Ascending aorta (tissue), 2 donors: ENCODE measurements around the gene CCM2. TPM values are rescaled to one million over a fixed set of nuclear protein-coding genes. Genes with fewer than 3 reads are reported as not detected.

Experiments used
- DNase-seq, 2 donors: peaks; one replicate each; pipeline ENCODE4 v3.0.0-alpha.2; 2019; ENCODE audit warnings: low spot score in 2 of 2
- H3K27ac ChIP-seq, 2 donors: fragments of 200-600 bp; sonication (generic); one replicate each; pipeline ENCODE4 v1.5.1; 2016 to 2017; ENCODE audit warnings: mild to moderate bottlenecking in 1 of 2
- H3K27me3 ChIP-seq: fragments of 200-600 bp; sonication (generic); one replicate; pipeline ENCODE4 v1.5.1; 2017
- H3K36me3 ChIP-seq, 2 donors: fragments of 200-600 bp; sonication (generic); one replicate each; pipeline ENCODE4 v1.5.1; 2016
- H3K4me1 ChIP-seq, 2 donors: fragments of 200-600 bp; sonication (generic); one replicate each; pipeline ENCODE4 v1.5.1; 2016 to 2017; ENCODE audit warnings: mild to moderate bottlenecking in 1 of 2
- H3K4me3 ChIP-seq, 2 donors: fragments of 200-600 bp; sonication (generic); one replicate each; pipeline ENCODE4 v1.5.1; 2016 to 2017; ENCODE audit warnings: mild to moderate bottlenecking in 1 of 2
- H3K9me3 ChIP-seq, 2 donors: fragments of 200-600 bp; sonication (generic); one replicate each; pipeline ENCODE4 v1.5.1; 2016
- intact Hi-C: fragments of 100-400 bp; cut with DNase I; formaldehyde crosslinking; loops from one replicate; pipeline ENCODE4 v1.15.1; 2023
- total RNA-seq: library from RNA; depleted of rRNA; stranded (reverse); fragments of >200 nt; gene quantifications from one replicate; pipeline ENCODE4 v1.1.0, GENCODE V29; 2016
- TF ChIP-seq, protein P1 (sequence below), 3 experiments: fragments of 200-600 bp in 2 of 3; fragments of 450-650 bp in 1 of 3; sonication (generic) in 2 of 3; IDR thresholded peaks; one replicate each; pipeline ENCODE4 v1.5.1; 2016 to 2019; ENCODE audit warnings: antibody characterized with exemption in 3 of 3, mild to moderate bottlenecking in 1 of 3, moderate library complexity in 1 of 3

The CCM2 gene
- total RNA-seq = 61.5 TPM

- Histone ChIP-seq H3K36me3 (no peaks in the 10 kb centered on the region), H3K27me3 (no peaks in the 10 kb centered on the region), H3K27ac (peak within 1 kb of the TSS; percentile 93 to 96), H3K4me3 (peak within 1 kb of the TSS; percentile 87 to 96), H3K9me3 (no peaks in the 10 kb centered on the region), H3K4me1 (peaks cover 0 to 18% of the 10 kb centered on the region in 2 donors)
- TF ChIP-seq, protein P1, sequence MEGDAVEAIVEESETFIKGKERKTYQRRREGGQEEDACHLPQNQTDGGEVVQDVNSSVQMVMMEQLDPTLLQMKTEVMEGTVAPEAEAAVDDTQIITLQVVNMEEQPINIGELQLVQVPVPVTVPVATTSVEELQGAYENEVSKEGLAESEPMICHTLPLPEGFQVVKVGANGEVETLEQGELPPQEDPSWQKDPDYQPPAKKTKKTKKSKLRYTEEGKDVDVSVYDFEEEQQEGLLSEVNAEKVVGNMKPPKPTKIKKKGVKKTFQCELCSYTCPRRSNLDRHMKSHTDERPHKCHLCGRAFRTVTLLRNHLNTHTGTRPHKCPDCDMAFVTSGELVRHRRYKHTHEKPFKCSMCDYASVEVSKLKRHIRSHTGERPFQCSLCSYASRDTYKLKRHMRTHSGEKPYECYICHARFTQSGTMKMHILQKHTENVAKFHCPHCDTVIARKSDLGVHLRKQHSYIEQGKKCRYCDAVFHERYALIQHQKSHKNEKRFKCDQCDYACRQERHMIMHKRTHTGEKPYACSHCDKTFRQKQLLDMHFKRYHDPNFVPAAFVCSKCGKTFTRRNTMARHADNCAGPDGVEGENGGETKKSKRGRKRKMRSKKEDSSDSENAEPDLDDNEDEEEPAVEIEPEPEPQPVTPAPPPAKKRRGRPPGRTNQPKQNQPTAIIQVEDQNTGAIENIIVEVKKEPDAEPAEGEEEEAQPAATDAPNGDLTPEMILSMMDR (IDR thresholded peaks at IDR 0.05) = no peak
- intact Hi-C loops = loop anchor here (1.0 to 2.0 kb wide), 6 partner anchors 88 to 394 kb away; partner anchors contain the start of genes H2AZ2, NACAD, OGDH and PURB
- peak in 1 of 2 donors; percentile 78 for DNase-seq
These were observed at the start of gene CCM2 for GRCh38 chr7:45000093-45001032. TSS of gene CCM2 (plus strand) at chr7:45000201. CDS start at chr7:45000334, 133 bp downstream.

- Histone ChIP-seq H3K27me3 (no peaks in the 10 kb centered on the region), H3K36me3 (no peaks in the 10 kb centered on the region), H3K27ac (no peak overlapping the region), H3K4me3 (no peak overlapping the region), H3K9me3 (no peaks in the 10 kb centered on the region), H3K4me1 (no peaks in the 10 kb centered on the region)
- intact Hi-C loops = no loop called here
- no peak for DNase-seq
- TF ChIP-seq, protein P1 (IDR thresholded peaks at IDR 0.05) = no peak
These were observed 46.8 kb upstream of the CCM2 start for GRCh38 chr7:44953156-44953555.

- Histone ChIP-seq H3K27ac (no peak overlapping the region), H3K27me3 (no peaks in the 10 kb centered on the region), H3K36me3 (no peaks in the 10 kb centered on the region), H3K4me3 (no peak overlapping the region), H3K4me1 (no peaks in the 10 kb centered on the region), H3K9me3 (no peaks in the 10 kb centered on the region)
- no peak for DNase-seq
- intact Hi-C loops = no loop called here
- TF ChIP-seq, protein P1 (IDR thresholded peaks at IDR 0.05) = no peak
These were observed 44.3 kb upstream of the CCM2 start for GRCh38 chr7:44955733-44956132.

DNA sequence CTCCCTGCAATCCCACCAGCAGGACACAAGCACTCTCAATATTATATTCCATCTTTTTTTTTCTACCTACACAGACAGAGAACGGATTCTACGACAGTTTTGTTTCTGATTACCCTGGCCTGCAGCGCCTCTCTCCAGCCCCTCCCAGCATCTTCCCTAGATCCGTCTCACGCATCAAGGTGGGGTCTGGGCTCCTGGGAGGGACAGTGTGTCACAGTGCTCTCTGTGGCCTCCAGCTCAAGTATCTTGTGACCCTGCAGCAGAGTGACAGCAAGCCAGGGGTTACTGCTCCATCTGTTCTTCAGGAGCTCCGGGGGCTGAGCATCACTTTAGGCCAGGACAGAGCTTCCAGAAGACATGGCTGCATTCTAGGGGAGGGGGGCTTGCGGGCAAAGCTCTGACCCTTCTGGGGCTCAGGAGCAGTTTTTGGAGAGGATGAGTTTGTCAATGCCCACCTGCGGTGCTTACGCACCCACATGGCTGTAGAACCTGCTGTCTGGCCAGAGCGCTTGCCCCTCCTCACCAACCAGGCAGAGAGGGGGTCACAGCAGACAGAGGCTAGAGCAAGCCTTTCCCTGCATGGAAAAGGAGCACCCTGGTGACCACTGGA is 43.7 kb upstream of the CCM2 start:
- Histone ChIP-seq H3K4me1 (no peaks in the 10 kb centered on the region), H3K36me3 (no peaks in the 10 kb centered on the region), H3K27ac (no peak overlapping the region), H3K9me3 (no peaks in the 10 kb centered on the region), H3K4me3 (no peak overlapping the region), H3K27me3 (no peaks in the 10 kb centered on the region)
- TF ChIP-seq, protein P1 (IDR thresholded peaks at IDR 0.05) = no peak
- DNase-seq = no peak
- intact Hi-C loops = no loop called here

GRCh38 chr7:44958645-44959344 is 41.2 kb upstream of the CCM2 start:
- Histone ChIP-seq H3K9me3 (no peaks in the 10 kb centered on the region), H3K27me3 (no peaks in the 10 kb centered on the region), H3K4me1 (peaks cover 3 to 4% of the 10 kb centered on the region in 2 donors), H3K27ac (no peak overlapping the region), H3K36me3 (no peaks in the 10 kb centered on the region), H3K4me3 (no peak overlapping the region)
- no peak for DNase-seq
- intact Hi-C loops = no loop called here
- TF ChIP-seq, protein P1 (IDR thresholded peaks at IDR 0.05) = no peak
